Nucleus accumbens (tissue), 56 donors: ENCODE data around the gene APOL3.
"Not testable (repeated sequence)": the region's sequence is repeated elsewhere in the genome, so short reads cannot be mapped to it uniquely, and the experiment has no call there.

Experiments used
- DNase-seq, 56 donors: peaks; one replicate each; lab custom pipeline; 2025; lab: John Stamatoyannopoulos, UW

The APOL3 gene

DNA sequence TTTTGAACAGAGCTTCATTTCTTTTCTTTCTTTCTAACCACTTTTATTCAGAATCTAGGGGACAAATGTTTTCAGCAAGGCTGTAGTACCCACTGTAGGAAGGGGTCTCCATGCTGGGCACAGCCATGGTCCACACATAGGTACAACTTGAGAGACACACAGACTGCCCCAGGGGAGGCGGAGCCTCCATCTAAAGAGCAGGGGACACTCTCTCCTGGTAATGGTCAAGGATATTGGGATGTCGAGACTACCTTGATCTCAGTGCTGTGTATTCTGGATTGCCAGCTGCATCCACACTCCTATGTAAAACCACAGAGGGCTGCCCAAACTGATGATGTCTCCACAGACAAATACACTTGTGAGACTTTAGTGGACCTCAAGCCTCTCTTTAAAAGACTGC is 2.9 kb upstream of the APOL3 start:
- no peak for DNase-seq

DNA sequence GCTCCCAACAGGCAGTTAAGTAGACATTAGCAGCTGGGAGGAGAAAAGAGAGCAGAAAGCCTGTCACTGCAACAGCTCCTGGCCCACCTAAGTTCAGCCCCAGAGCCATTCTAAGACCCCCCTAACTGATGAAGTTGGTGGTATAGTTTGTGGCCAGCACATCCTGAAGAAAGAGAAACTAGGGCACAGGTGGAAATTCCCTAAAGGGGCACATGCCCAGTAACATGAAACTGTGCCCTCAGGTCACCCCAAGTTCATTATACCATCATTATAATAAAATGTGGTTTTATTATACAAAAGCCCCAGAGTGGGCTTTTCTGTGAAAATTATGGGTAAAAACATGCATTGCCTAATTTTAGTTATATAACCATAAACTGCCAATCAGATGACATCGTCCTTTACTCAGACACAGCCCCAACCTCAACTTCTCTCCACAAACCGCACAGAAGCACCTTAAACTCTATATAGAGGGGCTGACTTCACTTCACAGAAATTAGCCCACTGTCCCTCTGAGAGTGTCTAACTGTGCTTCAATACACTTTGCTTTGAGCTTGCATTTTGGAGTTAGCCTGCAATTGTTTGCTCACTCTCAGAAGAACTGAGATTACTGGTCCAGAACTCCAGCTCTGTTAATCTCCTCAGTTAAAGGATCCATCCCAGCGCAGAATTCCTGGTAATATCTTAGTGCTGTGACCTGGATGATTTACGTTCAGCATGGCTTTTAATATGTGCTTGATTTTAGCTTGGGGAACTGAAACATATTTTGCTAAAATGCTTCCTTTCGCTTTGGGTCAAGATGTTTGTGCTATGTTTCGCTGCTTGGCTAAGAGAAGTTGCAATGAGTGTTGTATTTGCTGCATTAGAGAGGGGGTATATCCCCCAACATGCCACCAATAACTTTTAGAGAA is 1.8 kb upstream of the APOL3 start:
- no peak for DNase-seq

DNA sequence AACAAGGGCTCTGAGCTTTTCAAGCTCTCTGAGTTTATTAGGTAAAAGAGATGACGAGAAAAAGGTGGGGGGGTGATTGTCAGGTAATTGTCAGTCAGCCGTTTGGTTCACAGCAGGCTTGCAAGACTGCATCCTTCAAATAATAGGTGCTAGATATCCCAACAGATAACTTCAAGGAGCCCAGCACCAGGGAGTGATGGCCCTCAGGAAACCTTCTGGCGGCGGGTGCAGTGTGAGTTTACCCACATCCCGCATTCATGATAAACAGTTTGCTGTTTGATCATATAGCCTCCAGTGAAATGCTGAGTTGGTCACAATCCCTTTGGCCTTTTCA is 1.2 kb upstream of the APOL3 start:
- not testable (repeated sequence) for DNase-seq

DNA sequence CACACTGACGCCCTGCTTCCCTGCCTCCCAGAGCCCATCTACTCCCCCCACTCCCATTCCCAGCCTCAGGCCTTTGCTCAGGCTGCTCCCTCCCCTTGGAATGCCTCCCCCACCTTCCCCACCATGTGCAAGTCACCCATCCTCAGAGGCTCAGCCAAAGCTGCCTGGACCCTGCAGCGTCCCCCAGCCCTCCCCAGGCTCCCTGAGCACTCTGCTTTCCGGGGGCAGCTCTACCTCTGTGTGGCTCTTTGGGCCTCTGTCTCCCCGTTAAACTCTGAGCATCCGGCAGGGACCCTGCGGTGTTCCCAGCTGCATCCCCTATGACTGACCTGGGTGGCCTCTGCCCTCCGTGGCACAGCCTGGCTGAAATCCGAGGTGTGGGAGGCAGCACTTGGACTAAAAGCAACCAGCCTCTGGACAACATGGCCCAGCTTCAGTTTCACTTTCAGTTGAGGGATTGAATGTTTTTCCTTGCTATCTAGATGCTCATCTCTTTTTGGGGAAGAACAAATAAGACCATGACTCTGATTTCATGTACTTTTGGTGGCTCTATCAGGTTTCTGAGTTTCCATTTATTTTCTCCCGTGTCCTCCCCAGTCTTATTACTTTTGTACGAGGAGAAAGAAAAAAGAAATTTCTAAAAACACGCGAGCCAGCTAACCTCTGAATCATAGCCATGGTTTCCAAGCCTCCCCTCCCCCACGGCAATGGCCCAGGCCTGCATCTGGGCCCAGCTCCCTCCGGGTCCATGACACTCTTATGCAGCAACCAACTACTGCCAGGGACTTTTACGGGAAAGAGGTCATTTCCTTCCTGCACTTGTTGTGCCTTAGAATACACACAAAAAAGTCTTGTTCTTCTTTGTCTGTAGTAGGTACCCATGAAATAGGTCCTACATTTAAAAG is 3.8 kb downstream of the APOL3 start:
- peak in 53 of 56 donors; percentile 11 to 82 (median 47) for DNase-seq

DNA sequence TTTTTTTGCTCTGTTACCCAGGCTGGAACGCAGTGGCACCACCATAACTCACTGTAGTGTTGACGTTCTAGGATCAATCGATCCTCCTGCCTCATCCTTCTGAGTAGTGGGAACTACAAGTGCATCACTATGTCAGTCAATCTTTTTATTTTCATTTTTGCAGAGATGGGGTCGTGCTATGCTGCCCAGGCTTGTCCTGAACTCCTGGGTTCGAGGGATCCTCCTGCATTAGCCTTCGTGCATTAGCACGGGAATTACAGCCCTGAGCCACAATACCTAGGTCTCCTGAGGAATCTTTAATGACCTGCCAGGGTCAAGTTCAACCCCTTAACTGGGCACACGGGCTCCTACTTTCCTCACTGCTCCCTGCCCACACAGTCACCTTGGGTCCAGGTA is 4.4 kb downstream of the APOL3 start:
- no peak for DNase-seq

DNA sequence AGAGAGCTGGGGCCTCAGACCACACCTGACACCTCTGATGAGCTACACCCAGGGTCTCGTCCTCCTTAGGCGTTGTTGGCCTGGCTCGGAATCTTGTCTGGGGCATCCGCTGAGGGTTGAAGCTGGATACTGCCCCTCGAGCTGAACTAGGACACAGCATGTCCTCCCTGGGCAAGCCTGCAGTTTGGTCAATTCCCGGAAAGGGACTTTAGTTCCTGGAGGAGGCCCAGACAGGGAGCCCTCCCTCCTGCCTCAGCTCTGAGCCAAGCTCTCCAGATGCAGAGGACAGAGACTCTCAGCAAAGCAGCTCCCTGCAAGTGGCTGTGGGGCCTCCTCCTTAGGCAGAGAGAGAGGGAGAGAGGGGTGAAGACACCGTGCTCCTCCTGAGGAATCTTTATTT is 4.9 kb downstream of the APOL3 start:
- peak in 19 of 56 donors; percentile 7 to 45 (median 23) for DNase-seq

DNA sequence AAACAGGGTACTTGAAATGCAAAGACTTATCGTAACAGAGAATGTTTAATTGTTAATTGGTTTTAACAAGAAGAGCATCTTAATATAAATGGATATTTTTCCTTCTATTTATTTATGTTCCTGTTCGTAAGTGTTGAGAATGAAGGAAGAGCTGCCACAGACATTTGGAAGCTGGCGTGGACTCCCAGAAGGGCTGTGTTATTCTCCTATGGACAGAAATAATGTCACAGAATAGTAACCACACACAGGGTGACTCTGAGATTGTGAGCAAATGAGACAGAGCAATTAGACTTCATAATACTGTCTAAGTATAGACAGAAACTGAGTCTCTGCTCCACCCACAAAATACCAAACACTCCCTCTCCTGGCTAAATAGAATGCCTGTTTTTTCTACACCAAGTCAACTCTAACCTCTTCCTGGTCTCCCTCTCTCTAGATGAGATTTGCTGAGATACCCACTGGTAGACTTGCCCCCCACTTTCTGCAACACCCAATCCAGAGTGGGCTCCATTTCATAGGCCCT is 6.1 kb downstream of the APOL3 start:
- no peak for DNase-seq

DNA sequence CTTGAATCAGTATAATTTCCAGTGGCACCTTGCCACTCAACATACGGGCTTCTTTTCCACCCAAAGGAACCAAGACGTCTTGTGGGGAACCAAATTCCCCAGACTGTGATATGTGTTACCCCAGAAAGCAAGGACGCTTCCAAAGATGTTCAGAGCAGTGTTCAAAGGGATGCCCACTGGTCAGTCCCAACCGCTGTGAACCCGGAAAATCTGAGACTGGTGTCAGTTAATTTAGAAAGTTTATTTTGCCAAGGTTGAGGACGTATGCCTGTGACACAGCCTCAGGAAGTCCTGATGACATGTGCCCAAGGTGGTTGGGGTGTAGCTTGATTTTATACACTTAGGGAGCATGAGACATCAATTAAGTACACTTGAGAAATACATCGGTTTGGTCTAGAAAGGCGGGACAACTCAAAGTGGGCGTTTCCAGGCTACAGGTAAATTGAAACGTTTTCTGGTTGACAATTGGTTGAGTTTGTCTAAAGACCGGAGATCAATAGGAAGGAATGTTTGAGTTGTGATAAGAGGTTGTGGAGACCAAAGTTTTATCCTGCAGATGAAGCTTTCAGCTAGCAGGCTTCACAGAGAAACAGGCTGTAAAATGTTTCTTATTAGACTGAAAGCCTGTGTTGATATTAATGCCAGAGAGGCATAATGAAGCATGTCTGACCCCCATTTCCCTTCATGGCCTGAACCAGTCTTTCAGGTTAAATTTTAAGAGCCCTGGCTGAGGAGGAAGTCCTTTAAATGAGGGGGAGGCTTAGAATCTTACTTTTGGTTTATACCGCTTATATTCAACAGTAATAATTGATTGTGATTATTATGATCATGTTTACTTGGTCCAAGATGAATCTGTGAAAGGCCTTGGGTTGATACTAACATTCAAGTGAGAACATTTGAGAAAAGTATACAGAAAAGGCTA is 6.8 kb downstream of the APOL3 start:
- no peak for DNase-seq

DNA sequence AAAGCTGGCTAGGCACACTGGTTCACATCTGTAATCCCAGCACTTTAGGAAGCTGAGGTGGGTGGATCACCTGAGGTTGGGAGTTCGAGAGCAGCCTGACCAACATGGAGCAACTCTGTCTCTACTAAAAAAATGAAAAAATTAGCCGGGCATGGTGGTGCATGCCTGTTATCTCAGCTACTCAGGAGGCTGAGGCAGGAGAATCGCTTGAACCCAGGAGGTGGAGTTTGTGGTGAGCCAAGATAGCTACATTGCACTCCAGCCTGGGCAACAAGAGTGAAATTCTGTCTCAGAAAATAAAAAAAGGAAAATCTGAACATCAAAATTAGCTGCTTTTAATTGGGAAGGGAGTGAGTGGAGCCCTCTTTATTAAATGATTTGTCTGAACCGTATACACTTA is 7.7 kb downstream of the APOL3 start:
- DNase-seq, result not testable (repeated sequence)

DNA sequence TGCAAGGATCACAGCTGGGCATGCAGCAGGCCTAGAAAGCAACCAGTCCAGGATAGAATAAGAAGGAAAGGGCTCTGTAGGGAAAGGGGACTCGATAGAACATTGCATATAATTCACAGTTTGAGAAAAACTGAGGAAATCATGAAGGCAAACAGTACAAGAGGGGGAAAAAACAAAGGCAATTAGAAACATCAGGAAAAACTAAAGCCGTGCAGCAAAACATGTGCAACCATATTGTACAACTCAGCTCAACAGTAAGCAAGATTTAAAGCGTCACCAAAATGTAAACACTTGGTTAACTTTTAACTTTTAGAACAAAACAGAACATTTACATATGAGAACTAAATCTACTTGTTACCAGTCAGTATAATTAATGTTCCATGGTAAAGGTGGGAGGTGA is 8.5 kb downstream of the APOL3 start:
- no peak for DNase-seq

DNA sequence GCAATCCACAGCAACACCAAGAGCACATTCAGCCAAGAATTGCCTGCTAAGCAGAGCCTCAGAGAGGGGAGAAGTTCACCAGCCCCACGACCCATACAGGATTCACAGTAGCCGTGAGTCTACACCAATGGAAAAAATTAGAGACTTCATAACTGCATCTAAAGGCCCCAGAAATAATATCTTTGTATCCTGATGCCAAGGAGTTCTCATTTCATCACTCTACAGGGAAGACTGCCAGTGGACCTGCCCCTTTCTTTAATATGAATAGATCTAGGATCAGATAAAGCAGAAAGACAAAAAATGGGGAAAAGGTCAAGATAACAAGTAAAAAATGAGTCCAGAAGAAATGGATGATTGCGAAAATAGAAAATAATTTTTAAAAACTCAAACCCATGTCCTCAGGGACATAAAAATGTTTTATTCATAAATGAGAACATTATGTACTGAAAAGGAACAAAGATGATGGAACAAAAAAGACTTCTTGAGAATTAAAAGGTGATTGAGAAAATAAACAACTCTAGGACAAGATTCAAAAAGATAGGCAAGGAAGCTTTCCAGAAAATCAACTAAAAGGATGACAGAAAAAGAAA is 9.5 kb downstream of the APOL3 start:
- no peak for DNase-seq

DNA sequence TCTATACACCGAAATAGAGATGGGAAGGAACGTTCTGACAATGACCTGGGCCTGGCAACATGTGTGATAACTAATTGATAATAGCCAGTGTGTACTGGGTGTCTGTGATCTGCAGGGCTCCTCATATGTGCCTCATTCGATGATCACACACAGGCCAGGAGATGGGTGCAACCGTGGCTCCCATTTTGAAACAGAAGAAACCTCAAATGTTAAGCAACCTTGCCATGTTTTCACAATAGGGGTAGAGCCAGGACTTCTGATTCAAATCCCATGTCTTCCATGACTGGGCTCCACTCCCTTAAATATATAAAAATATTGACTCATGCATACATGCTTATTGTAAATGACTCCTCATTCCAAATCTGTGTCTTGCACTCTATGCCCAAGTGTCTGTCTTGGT is 11.1 kb downstream of the APOL3 start:
- no peak for DNase-seq

DNA sequence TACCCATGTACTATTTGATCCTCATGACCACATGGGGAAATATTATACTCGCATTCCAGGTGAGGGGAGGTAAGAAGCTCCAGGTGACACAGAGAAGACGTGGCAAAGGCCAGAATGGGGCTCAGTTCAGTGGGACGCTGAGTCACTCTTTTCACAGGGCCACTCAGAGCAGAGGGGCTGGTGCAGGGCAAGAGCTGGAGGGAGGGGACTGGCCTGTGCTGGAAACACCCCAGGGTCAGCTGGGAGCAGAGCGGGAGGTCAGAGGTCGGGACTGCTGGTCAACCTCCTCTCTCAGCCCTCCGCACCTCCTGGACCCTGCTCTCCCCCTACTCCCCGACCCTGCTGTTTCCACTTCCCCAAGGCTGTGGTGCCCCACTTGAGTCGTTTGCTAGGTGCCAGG is 12.1 kb downstream of the APOL3 start:
- DNase-seq, result no peak

DNA sequence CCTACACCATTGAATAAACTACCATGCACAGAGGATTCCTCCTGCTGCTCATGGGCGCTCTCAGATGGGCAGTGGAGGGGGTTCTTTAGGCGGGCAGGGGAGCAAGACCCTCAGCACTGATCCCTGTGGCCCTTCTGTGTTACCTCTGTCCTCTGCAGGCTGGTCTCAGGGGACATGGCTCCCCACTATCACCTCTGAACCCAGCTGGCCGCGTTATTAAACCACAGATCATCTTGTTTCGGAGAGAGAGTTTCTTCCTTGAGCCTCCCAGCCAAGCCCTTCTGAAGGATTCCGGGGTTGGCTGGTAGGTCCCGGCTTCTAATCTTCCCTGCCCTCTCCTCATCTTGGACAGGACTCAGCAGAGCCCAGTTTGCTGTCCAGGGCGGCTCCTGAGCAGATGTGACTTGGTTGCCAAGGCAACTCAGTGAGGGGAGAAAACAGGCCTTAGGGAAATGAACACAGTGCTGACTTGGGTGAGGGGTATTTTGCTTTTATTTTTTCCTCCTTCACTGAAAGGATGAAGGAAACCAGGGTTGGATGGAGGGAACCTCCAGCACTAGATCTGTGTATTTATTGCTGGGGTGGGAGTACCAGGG is 13.3 kb downstream of the APOL3 start:
- no peak for DNase-seq

DNA sequence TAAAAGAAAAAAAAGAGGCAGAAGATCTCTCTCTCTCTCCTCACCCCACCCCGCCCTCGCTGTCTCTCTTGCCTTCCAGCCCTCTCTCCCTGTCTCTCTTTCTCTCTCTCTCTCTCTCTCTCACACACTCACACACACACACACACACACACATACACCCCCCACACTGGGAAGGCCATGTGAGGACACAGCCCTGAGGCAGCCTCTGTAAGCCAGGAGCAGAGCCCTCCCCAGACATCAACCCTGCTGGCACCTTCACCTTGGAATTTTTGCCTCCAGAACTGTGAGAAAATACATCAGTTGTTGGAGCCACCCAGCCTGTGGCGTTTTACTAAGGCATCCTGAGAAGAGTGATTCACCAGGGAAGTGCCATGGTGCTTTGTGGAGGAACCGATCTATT is 14.7 kb downstream of the APOL3 start:
- no peak for DNase-seq

DNA sequence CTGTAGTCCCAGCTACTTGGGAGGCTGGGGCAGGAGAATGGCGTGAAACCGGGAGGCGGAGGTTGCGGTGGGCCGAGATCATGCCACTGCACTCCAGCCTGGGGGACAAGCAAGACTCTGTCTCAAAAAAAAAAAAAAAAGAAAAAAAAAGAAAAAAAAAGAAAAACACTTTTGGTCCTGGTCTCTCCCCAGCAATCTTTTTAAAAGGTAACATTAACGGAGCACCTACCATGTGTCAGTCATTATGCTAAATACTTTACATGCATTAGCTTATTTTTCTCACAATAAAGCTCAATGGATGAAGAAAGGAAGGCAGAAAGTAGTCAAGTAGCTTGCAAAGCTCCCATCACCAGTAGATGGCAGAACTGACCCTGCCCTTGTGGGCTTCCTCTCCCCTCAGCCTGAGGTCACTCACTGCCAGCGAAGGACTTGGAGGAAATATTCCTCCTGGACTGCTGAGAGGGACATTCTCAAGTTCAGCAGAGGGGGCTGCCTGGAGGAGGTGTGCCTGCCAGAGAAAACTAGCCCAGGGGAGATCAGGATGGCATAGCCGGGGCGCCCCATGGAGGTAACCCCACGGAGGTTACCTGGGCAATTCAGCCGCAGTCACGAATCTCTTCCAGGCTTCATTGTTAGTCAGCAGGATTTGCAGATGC is 15.5 kb downstream of the APOL3 start:
- DNase-seq, result peak in 44 of 56 donors; percentile 8 to 71 (median 32)

DNA sequence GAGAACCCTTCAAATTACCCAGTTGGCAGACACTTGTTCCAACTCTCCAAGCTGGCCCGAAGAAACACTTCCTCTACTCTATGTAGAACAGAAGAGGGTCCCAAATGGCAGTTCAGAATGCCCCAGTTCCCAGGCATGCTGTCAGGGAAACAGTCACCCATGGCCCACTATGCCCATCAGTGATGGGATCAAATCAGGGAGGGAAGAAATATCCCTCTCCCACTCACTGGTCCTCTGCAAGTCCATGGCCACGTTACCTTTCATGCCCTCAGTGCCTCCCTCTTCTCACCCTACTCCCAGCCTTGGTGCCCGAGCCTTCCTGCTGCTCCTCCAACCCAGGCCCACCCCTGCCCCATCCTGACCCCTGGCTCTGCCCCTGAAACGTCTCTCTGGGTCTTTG is 16.6 kb downstream of the APOL3 start:
- no peak for DNase-seq

DNA sequence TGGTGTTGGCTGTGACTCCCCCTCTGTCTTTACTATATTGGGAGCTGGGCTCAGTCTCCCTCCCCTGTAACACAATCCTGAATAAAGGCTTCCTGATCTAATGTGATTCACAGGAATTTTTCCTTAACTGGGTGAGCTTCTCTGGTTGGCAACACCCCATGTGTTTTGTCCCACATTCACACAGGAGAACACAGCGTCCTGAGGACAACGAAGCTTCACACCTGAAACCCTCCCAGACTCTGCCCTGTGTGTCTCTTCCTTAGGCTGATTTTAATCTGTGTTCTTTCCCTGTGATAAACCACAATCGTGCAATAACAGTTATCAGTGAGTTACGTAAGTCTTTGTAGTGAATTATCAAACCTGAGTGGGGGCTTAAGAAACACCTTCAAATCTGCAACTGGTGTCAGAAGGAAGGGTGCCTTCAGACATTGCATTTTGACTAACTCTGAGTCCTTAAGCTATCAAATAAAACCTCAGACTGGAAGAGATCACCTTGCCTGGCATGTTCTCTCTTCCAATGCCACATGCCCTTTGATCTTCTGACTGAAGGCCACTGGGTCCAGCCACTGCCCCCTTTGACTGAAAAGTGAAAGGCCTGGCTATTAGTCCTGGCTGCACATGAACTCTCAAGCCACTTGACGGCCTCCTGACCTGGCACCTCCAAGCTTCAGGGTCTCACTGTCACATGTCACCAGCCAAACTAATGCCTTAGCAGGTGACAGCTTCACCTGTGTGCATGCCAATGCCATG is 17.3 kb downstream of the APOL3 start:
- DNase-seq, result no peak
